DND-41 (cell line): Measurements from ENCODE around the gene MFNG.

Experiments
- ATAC-seq: fragments of 200-7000 bp; cut with Tn5 transposase; 3 replicates; pipeline ENCODE4 v1.9.1; 2021; ENCODE audit warnings: low read depth; ENCODE audit not compliant: insufficient read depth
- DNase-seq: peaks from one replicate; pipeline ENCODE4 v3.0.0-alpha.2; 2020
- H2AFZ ChIP-seq: 2 replicates; pipeline ENCODE4 v1.6.0; 2012; ENCODE audit warnings: low read depth, low read length
- H3K27ac ChIP-seq: 2 replicates; pipeline ENCODE4 v1.5.1; 2012; ENCODE audit warnings: low read length, inconsistent platforms
- H3K27me3 ChIP-seq: fragments of 200-600 bp; sonication (generic); 2 replicates; pipeline ENCODE4 v1.6.0; 2012; ENCODE audit warnings: low read length, mild to moderate bottlenecking, inconsistent platforms; ENCODE audit not compliant: insufficient read depth, poor library complexity
- H3K36me3 ChIP-seq: 2 replicates; pipeline ENCODE4 v1.5.1; 2012; ENCODE audit warnings: low read length, inconsistent platforms; ENCODE audit not compliant: insufficient read depth
- H3K4me1 ChIP-seq: 2 replicates; pipeline ENCODE4 v1.5.1; 2012; ENCODE audit warnings: mild to moderate bottlenecking, low read length; ENCODE audit not compliant: insufficient read depth
- H3K4me2 ChIP-seq: 2 replicates; pipeline ENCODE4 v1.6.0; 2012; ENCODE audit warnings: mild to moderate bottlenecking, moderate library complexity, low read length, inconsistent platforms; ENCODE audit not compliant: insufficient read depth
- H3K4me3 ChIP-seq, 2 experiments: fragments of 200-600 bp in 1 of 2; shearing (Covaris generic) in 1 of 2; 2 replicates each; pipeline ENCODE4 v1.5.1; 2012 to 2016; ENCODE audit warnings: inconsistent platforms in 2 of 2, low read length in 2 of 2, mild to moderate bottlenecking in 2 of 2, low read depth in 1 of 2, moderate library complexity in 1 of 2
- H3K79me2 ChIP-seq: 2 replicates; pipeline ENCODE4 v1.6.0; 2012; ENCODE audit warnings: low read length, inconsistent platforms; ENCODE audit not compliant: insufficient read depth
- H3K9ac ChIP-seq: 2 replicates; pipeline ENCODE4 v1.6.0; 2012; ENCODE audit warnings: low read depth, mild to moderate bottlenecking, inconsistent platforms, low read length, moderate library complexity
- H3K9me3 ChIP-seq: 2 replicates; pipeline ENCODE4 v1.5.1; 2012; ENCODE audit warnings: low read length, moderate library complexity, mild to moderate bottlenecking, inconsistent platforms; ENCODE audit not compliant: insufficient read depth, severe bottlenecking
- H4K20me1 ChIP-seq: 2 replicates; pipeline ENCODE4 v1.6.0; 2012; ENCODE audit warnings: low read length; ENCODE audit not compliant: insufficient read depth
- EZH2 ChIP-seq: IDR thresholded peaks from 3 replicates; pipeline ENCODE4 v1.6.1; 2012; ENCODE audit warnings: borderline replicate concordance, low read depth, mild to moderate bottlenecking, moderate library complexity, low read length, inconsistent platforms; ENCODE audit not compliant: severe bottlenecking
- TF ChIP-seq, protein P1 (sequence below): IDR thresholded peaks from 2 replicates; pipeline ENCODE4 v1.5.1; 2012; ENCODE audit warnings: borderline replicate concordance, low read length, moderate library complexity, mild to moderate bottlenecking; ENCODE audit not compliant: poor library complexity, severe bottlenecking; ENCODE audit errors: extremely low read depth

The MFNG gene

GRCh38 chr22:37462436-37462835 lies 23.7 kb downstream of the MFNG start:
- H2AFZ ChIP-seq: no peak overlapping the region
- H3K9me3 ChIP-seq: no peaks in the 10 kb centered on the region
- no peaks in the 10 kb centered on the region for H3K79me2 ChIP-seq
- H3K36me3 ChIP-seq: peaks cover 4% of the 10 kb centered on the region; the same call in 1 of the 2 replicates
- H3K4me3 ChIP-seq: no peak overlapping the region
- H3K27me3 ChIP-seq: no peaks in the 10 kb centered on the region
- ATAC-seq: no peak
- no peak overlapping the region for H3K27ac ChIP-seq
- no peak overlapping the region for H3K9ac ChIP-seq
- DNase-seq: no peak
- TF ChIP-seq EZH2: no peak
- TF ChIP-seq, protein P1, sequence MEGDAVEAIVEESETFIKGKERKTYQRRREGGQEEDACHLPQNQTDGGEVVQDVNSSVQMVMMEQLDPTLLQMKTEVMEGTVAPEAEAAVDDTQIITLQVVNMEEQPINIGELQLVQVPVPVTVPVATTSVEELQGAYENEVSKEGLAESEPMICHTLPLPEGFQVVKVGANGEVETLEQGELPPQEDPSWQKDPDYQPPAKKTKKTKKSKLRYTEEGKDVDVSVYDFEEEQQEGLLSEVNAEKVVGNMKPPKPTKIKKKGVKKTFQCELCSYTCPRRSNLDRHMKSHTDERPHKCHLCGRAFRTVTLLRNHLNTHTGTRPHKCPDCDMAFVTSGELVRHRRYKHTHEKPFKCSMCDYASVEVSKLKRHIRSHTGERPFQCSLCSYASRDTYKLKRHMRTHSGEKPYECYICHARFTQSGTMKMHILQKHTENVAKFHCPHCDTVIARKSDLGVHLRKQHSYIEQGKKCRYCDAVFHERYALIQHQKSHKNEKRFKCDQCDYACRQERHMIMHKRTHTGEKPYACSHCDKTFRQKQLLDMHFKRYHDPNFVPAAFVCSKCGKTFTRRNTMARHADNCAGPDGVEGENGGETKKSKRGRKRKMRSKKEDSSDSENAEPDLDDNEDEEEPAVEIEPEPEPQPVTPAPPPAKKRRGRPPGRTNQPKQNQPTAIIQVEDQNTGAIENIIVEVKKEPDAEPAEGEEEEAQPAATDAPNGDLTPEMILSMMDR: no peak
- H4K20me1 ChIP-seq: peaks cover 15% of the 10 kb centered on the region
- H3K4me2 ChIP-seq: no peak overlapping the region
- no peaks in the 10 kb centered on the region for H3K4me1 ChIP-seq

DNA sequence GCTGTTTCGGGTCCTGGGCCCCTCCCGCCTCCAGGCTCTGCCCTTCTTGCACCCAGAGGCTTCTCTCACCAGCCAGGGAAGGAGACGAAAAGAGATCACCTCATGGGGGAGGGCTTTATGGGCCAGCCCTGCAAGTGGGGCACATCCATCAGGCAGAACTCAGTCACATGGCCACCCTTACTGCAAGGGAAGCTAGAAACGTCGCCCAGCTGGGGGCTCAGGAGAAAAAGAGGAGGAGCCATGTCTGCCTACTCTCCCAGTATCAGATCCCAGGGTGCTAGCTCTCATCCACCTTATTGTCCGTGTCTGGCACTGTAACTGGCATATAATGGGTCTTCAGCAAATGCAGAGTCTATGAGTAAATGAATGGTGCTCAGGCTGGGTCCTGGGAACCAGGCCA lies 24.2 kb downstream of the MFNG start:
- Histone ChIP-seq H3K79me2 (no peaks in the 10 kb centered on the region), H4K20me1 (peaks cover 15% of the 10 kb centered on the region), H3K4me2 (no peak overlapping the region)

DNA sequence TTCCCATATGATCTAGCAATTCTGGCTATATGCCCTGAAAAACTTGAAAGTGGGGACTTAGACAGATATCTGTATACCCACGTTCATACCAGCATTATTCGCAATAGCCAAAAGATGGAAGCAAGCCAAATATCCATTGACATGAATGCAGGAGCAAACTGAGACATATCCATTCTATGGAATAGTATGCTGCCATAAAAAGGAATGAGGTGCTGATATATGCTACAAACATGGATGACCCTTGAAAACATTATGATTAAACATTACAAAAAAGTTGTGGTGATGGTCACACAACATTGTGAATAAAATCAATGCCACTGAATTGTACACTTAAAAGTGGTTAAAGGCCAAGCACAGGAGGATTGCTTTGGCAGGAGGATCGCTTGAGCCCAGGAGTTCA lies 25.5 kb downstream of the MFNG start:
- Histone ChIP-seq H2AFZ (no peak overlapping the region), H3K4me2 (no peak overlapping the region), H3K9me3 (no peaks in the 10 kb centered on the region), H3K4me1 (no peaks in the 10 kb centered on the region), H3K36me3 (no peaks in the 10 kb centered on the region), H3K27ac (no peak overlapping the region), H3K27me3 (no peaks in the 10 kb centered on the region), H4K20me1 (peaks cover 15% of the 10 kb centered on the region), H3K4me3 (no peak overlapping the region), H3K79me2 (no peaks in the 10 kb centered on the region), H3K9ac (no peak overlapping the region)
- ATAC-seq (no peak), DNase-seq (no peak)
- TF ChIP-seq EZH2: no peak
- TF ChIP-seq, protein P1: no peak

More for the DNA sequence above, 24.2 kb downstream of the MFNG start:
- no peak overlapping the region for H3K9ac ChIP-seq
- H3K27me3 ChIP-seq: no peaks in the 10 kb centered on the region
- DNase-seq (no peak), ATAC-seq (no peak)
- no peaks in the 10 kb centered on the region for H3K9me3 ChIP-seq
- peaks cover 4% of the 10 kb centered on the region; the same call in 1 of the 2 replicates for H3K36me3 ChIP-seq
- no peak overlapping the region for H3K27ac ChIP-seq
- TF ChIP-seq, protein P1: no peak
- TF ChIP-seq EZH2: no peak
- H3K4me1 ChIP-seq: no peaks in the 10 kb centered on the region
- no peak overlapping the region for H2AFZ ChIP-seq
- no peak overlapping the region for H3K4me3 ChIP-seq

GRCh38 chr22:37459206-37459605 lies 27.0 kb downstream of the MFNG start:
- TF ChIP-seq EZH2: no peak
- TF ChIP-seq, protein P1: no peak
- Histone ChIP-seq H3K27ac (no peak overlapping the region), H3K36me3 (no peaks in the 10 kb centered on the region), H3K9me3 (no peaks in the 10 kb centered on the region), H3K9ac (no peak overlapping the region), H3K79me2 (no peaks in the 10 kb centered on the region), H3K4me2 (no peak overlapping the region), H3K4me3 (no peak overlapping the region), H4K20me1 (peaks cover 15% of the 10 kb centered on the region), H3K27me3 (no peaks in the 10 kb centered on the region), H2AFZ (no peak overlapping the region), H3K4me1 (no peaks in the 10 kb centered on the region)
- DNase-seq: no peak
- ATAC-seq: no peak
